ENCODE measurements around the gene GMPPB.
"Not testable (repeated sequence)": the region's sequence is repeated elsewhere in the genome, so short reads cannot be mapped to it uniquely, and the experiment has no call there.

GMPPB gene

GRCh38 chr3:49723628-49724551 is at the start of gene GMPPB:
Gene GMPPB, minus strand, starts transcription at chr3:49723951. Its CDS starts 225 bp downstream, at chr3:49723726.
- Histone ChIP-seq H3K9ac (ENCODE audit: low read depth, low read length) (peak within 1 kb of the TSS; percentile 96), H3K36me3 (ENCODE audit: insufficient read depth, low read length) (peaks cover 5% of the 10 kb centered on the region; the same call in 1 of the 2 replicates), H3K4me1 (ENCODE audit: insufficient read depth, low read length) (no peaks in the 10 kb centered on the region; the same call in 1 of the 2 replicates), H3K9me3 (ENCODE audit: control insufficient read depth, insufficient read depth, low read length) (no peaks in the 10 kb centered on the region)

- H3K4me1 ChIP-seq (ENCODE audit: insufficient read depth, low read length), result no peaks in the 10 kb centered on the region
- no peaks in the 10 kb centered on the region for H3K9me3 ChIP-seq (ENCODE audit: control insufficient read depth, insufficient read depth, low read length)
- H3K9ac ChIP-seq (ENCODE audit: low read depth, low read length), result no peak overlapping the region
- no peaks in the 10 kb centered on the region; the same call in 1 of the 2 replicates for H3K36me3 ChIP-seq (ENCODE audit: insufficient read depth, low read length)
Measured at GRCh38 chr3:49772703-49773102, 49.0 kb upstream of the GMPPB start.

GRCh38 chr3:49771340-49771938 is 47.7 kb upstream of the GMPPB start:
- no peak overlapping the region for H3K9ac ChIP-seq (ENCODE audit: low read depth, low read length)
- no peaks in the 10 kb centered on the region for H3K4me1 ChIP-seq (ENCODE audit: insufficient read depth, low read length)
- H3K9me3 ChIP-seq (ENCODE audit: control insufficient read depth, insufficient read depth, low read length), result no peaks in the 10 kb centered on the region
- H3K36me3 ChIP-seq (ENCODE audit: insufficient read depth, low read length), result no peaks in the 10 kb centered on the region; the same call in 1 of the 2 replicates

GRCh38 chr3:49769926-49770325 is 46.2 kb upstream of the GMPPB start:
- no peaks in the 10 kb centered on the region for H3K36me3 ChIP-seq (ENCODE audit: insufficient read depth, low read length)

GRCh38 chr3:49769286-49769915 is 45.6 kb upstream of the GMPPB start:
- Histone ChIP-seq H3K9me3 (ENCODE audit: control insufficient read depth, insufficient read depth, low read length) (no peaks in the 10 kb centered on the region), H3K4me1 (ENCODE audit: insufficient read depth, low read length) (no peaks in the 10 kb centered on the region), H3K36me3 (ENCODE audit: insufficient read depth, low read length) (no peaks in the 10 kb centered on the region), H3K9ac (ENCODE audit: low read depth, low read length) (no peak overlapping the region)

More at GRCh38 chr3:49769926-49770325, 46.2 kb upstream of the GMPPB start:
- Histone ChIP-seq H3K9ac (ENCODE audit: low read depth, low read length) (no peak overlapping the region), H3K9me3 (ENCODE audit: control insufficient read depth, insufficient read depth, low read length) (no peaks in the 10 kb centered on the region), H3K4me1 (ENCODE audit: insufficient read depth, low read length) (no peaks in the 10 kb centered on the region)

- Histone ChIP-seq H3K9ac (ENCODE audit: low read depth, low read length) (no peak overlapping the region), H3K36me3 (ENCODE audit: insufficient read depth, low read length) (no peaks in the 10 kb centered on the region), H3K4me1 (ENCODE audit: insufficient read depth, low read length) (no peaks in the 10 kb centered on the region), H3K9me3 (ENCODE audit: control insufficient read depth, insufficient read depth, low read length) (no peaks in the 10 kb centered on the region)
Measured at GRCh38 chr3:49763981-49764380, 40.2 kb upstream of the GMPPB start.

GRCh38 chr3:49761661-49762060 is 37.9 kb upstream of the GMPPB start:
- Histone ChIP-seq H3K9me3 (ENCODE audit: control insufficient read depth, insufficient read depth, low read length) (no peaks in the 10 kb centered on the region), H3K4me1 (ENCODE audit: insufficient read depth, low read length) (0 out of 2 replicates have a peak, but pooled peaks cover 3% of the 10 kb centered on the region), H3K36me3 (ENCODE audit: insufficient read depth, low read length) (no peaks in the 10 kb centered on the region), H3K9ac (ENCODE audit: low read depth, low read length) (no peak overlapping the region)

- Histone ChIP-seq H3K36me3 (ENCODE audit: insufficient read depth, low read length) (no peaks in the 10 kb centered on the region), H3K4me1 (ENCODE audit: insufficient read depth, low read length) (0 out of 2 replicates have a peak, but pooled peaks cover 3% of the 10 kb centered on the region), H3K9me3 (ENCODE audit: control insufficient read depth, insufficient read depth, low read length) (no peaks in the 10 kb centered on the region), H3K9ac (ENCODE audit: low read depth, low read length) (no peak overlapping the region)
Measured at GRCh38 chr3:49759226-49759625, 35.5 kb upstream of the GMPPB start.

GRCh38 chr3:49757197-49757596 is 33.4 kb upstream of the GMPPB start:
- Histone ChIP-seq H3K9me3 (ENCODE audit: control insufficient read depth, insufficient read depth, low read length) (no peaks in the 10 kb centered on the region), H3K36me3 (ENCODE audit: insufficient read depth, low read length) (no peaks in the 10 kb centered on the region), H3K9ac (ENCODE audit: low read depth, low read length) (no peak overlapping the region)

GRCh38 chr3:49756036-49756435 is 32.3 kb upstream of the GMPPB start:
- no peaks in the 10 kb centered on the region for H3K36me3 ChIP-seq (ENCODE audit: insufficient read depth, low read length)
- no peaks in the 10 kb centered on the region for H3K9me3 ChIP-seq (ENCODE audit: control insufficient read depth, insufficient read depth, low read length)
- no peak overlapping the region for H3K9ac ChIP-seq (ENCODE audit: low read depth, low read length)
- H3K4me1 ChIP-seq (ENCODE audit: insufficient read depth, low read length), result 0 out of 2 replicates have a peak, but pooled peaks cover 3% of the 10 kb centered on the region

More at GRCh38 chr3:49757197-49757596, 33.4 kb upstream of the GMPPB start:
- H3K4me1 ChIP-seq (ENCODE audit: insufficient read depth, low read length), result 0 out of 2 replicates have a peak, but pooled peaks cover 3% of the 10 kb centered on the region

GRCh38 chr3:49754536-49754935 is 30.8 kb upstream of the GMPPB start:
- Histone ChIP-seq H3K9me3 (ENCODE audit: control insufficient read depth, insufficient read depth, low read length) (no peaks in the 10 kb centered on the region), H3K36me3 (ENCODE audit: insufficient read depth, low read length) (no peaks in the 10 kb centered on the region), H3K9ac (ENCODE audit: low read depth, low read length) (no peak overlapping the region), H3K4me1 (ENCODE audit: insufficient read depth, low read length) (0 out of 2 replicates have a peak, but pooled peaks cover 3% of the 10 kb centered on the region)

- Histone ChIP-seq H3K9ac (ENCODE audit: low read depth, low read length) (no peak overlapping the region), H3K4me1 (ENCODE audit: insufficient read depth, low read length) (peaks cover 8% of the 10 kb centered on the region; the same call in 1 of the 2 replicates), H3K36me3 (ENCODE audit: insufficient read depth, low read length) (no peaks in the 10 kb centered on the region), H3K9me3 (ENCODE audit: control insufficient read depth, insufficient read depth, low read length) (no peaks in the 10 kb centered on the region)
Measured at GRCh38 chr3:49751501-49751900, 27.8 kb upstream of the GMPPB start.

GRCh38 chr3:49750056-49750455 is 26.3 kb upstream of the GMPPB start:
- Histone ChIP-seq H3K4me1 (ENCODE audit: insufficient read depth, low read length) (peaks cover 8% of the 10 kb centered on the region; the same call in 1 of the 2 replicates), H3K36me3 (ENCODE audit: insufficient read depth, low read length) (no peaks in the 10 kb centered on the region), H3K9ac (ENCODE audit: low read depth, low read length) (no peak overlapping the region), H3K9me3 (ENCODE audit: control insufficient read depth, insufficient read depth, low read length) (no peaks in the 10 kb centered on the region)

- H3K36me3 ChIP-seq (ENCODE audit: insufficient read depth, low read length); H3K9ac ChIP-seq (ENCODE audit: low read depth, low read length); H3K4me1 ChIP-seq (ENCODE audit: insufficient read depth, low read length): not testable (repeated sequence)
Measured at GRCh38 chr3:49748874-49749273, 25.1 kb upstream of the GMPPB start.

More at GRCh38 chr3:49748874-49749273, 25.1 kb upstream of the GMPPB start:
- H3K9me3 ChIP-seq (ENCODE audit: control insufficient read depth, insufficient read depth, low read length), result not testable (repeated sequence)
